DND-41 (cell line): ENCODE results near the gene QPCTL.

Source experiments
- CTCF ChIP-seq: IDR thresholded peaks from 2 replicates; pipeline ENCODE4 v1.5.1; 2012; ENCODE audit warnings: borderline replicate concordance, low read length, moderate library complexity, mild to moderate bottlenecking; ENCODE audit not compliant: poor library complexity, severe bottlenecking; ENCODE audit errors: extremely low read depth
- EZH2 ChIP-seq: IDR thresholded peaks from 3 replicates; pipeline ENCODE4 v1.6.1; 2012; ENCODE audit warnings: borderline replicate concordance, low read depth, mild to moderate bottlenecking, moderate library complexity, low read length, inconsistent platforms; ENCODE audit not compliant: severe bottlenecking

DNA sequence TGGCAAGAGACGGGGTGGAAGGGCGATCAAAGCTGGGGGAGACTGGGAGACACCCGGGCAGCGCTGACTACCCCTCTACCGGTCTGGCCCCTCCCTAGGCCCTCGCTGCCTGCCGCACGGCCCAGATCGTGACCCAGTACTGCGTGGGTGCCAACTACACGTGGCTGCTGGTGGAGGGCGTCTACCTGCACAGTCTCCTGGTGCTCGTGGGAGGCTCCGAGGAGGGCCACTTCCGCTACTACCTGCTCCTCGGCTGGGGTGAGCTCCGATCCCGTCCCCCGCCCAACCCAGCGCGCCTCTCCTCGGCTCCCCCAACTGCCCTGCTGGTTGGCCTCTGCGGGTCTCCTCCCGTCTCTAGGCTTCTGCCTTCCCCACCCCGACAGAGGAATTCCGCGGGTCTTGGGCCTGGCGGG, 15.6 kb upstream of the QPCTL start:
- TF ChIP-seq CTCF (no peak), EZH2 (no peak)
